Right ventricle myocardium inferior (tissue), 1 donor: ENCODE data around the gene PAOX. TPM values are rescaled to one million over a fixed set of nuclear protein-coding genes. Genes with fewer than 3 reads are reported as not detected.
A peak's percentile ranks its signal among the peaks of the same experiment; 100 is the strongest.
"Not testable (repeated sequence)": the region's sequence is repeated elsewhere in the genome, so short reads cannot be mapped to it uniquely, and the experiment has no call there.

Source experiments
- ATAC-seq: fragments of 200-7000 bp; cut with Tn5 transposase; one replicate; pipeline ENCODE4 v1.9.1; 2020; ENCODE audit warnings: mild to moderate bottlenecking, moderate library complexity
- DNase-seq: peaks from one replicate; pipeline ENCODE4 v3.0.0; 2021; ENCODE audit errors: missing footprints
- intact Hi-C: fragments of 100-400 bp; cut with DNase I; formaldehyde crosslinking; loops from one replicate; pipeline ENCODE4 v1.11.0; 2022
- total RNA-seq: library from RNA; stranded (reverse); fragmentation: NEBNext Ultra II Directional; extraction: Animal tissue kit (Norgen Biotek cat#: 25700); gene quantifications from one replicate; pipeline ENCODE4 v1.2.1, GENCODE V29; 2021
- donor health status: DM: no; HTN: yes; CAD: no; lungs with severe emphysema.

Gene PAOX
- total RNA-seq, 1 donor from 2014 or later, result 3.5 TPM

- intact Hi-C loops, result no loop called here
- ATAC-seq (no peak), DNase-seq (peak; percentile 39)
These were observed 41.0 kb downstream of the PAOX start for GRCh38 chr10:133420028-133420427.

- DNase-seq, result peak; percentile 65
- intact Hi-C loops, result no loop called here
These were observed 41.5 kb downstream of the PAOX start for GRCh38 chr10:133420579-133420978.

GRCh38 chr10:133421336-133422222 lies 42.5 kb downstream of the PAOX start:
- DNase-seq (peak; percentile 60), ATAC-seq (no peak)
- intact Hi-C loops, result no loop called here

More at GRCh38 chr10:133420579-133420978, 41.5 kb downstream of the PAOX start:
- no peak for ATAC-seq

- intact Hi-C loops, result no loop called here
- DNase-seq, result peak; percentile 50
- no peak for ATAC-seq
These were observed 43.3 kb downstream of the PAOX start for GRCh38 chr10:133422223-133422806.

- intact Hi-C loops, result no loop called here
- DNase-seq (peak; percentile 67), ATAC-seq (no peak)
These were observed 44.0 kb downstream of the PAOX start for GRCh38 chr10:133422807-133423771.

GRCh38 chr10:133424102-133424501 lies 45.0 kb downstream of the PAOX start:
- ATAC-seq, intact Hi-C loops, DNase-seq: not testable (repeated sequence)

- ATAC-seq, DNase-seq, intact Hi-C loops: not testable (repeated sequence)
These were observed 45.5 kb downstream of the PAOX start, which contains the start of gene SPRN for GRCh38 chr10:133424601-133425000. Gene SPRN, minus strand, starts transcription at chr10:133424625. Its CDS starts 944 bp downstream, at chr10:133423681.

GRCh38 chr10:133429571-133429970 lies 50.5 kb downstream of the PAOX start:
- DNase-seq, intact Hi-C loops, ATAC-seq: not testable (repeated sequence)

GRCh38 chr10:133431888-133432613 lies 53.0 kb downstream of the PAOX start:
- intact Hi-C loops, ATAC-seq, DNase-seq: not testable (repeated sequence)

GRCh38 chr10:133432789-133433188 lies 53.7 kb downstream of the PAOX start:
- ATAC-seq, intact Hi-C loops, DNase-seq: not testable (repeated sequence)

GRCh38 chr10:133438711-133439273 lies 59.7 kb downstream of the PAOX start:
- intact Hi-C loops, result loop anchor here (5.0 kb wide), 1 partner anchor 169 kb away; no protein-coding TSS in a partner anchor
- ATAC-seq, result no peak
- DNase-seq, result no peak

- intact Hi-C loops, result loop anchor here (5.0 kb wide), 1 partner anchor 168 kb away; no protein-coding TSS in a partner anchor
- ATAC-seq (no peak), DNase-seq (no peak)
These were observed 60.7 kb downstream of the PAOX start for GRCh38 chr10:133439517-133440461.

- DNase-seq (no peak), ATAC-seq (no peak)
- intact Hi-C loops, result no loop called here
These were observed 61.7 kb downstream of the PAOX start for GRCh38 chr10:133440633-133441285.
